GM19328 (cell line): Measurements from ENCODE around the gene CELSR1.

ENCODE experiments used
- ATAC-seq: cut with Tn5 transposase; IDR thresholded peaks from one replicate; pipeline ENCODE4 v1.9.1; 2021; ENCODE audit warnings: mild to moderate bottlenecking, moderate library complexity; ENCODE audit not compliant: unreplicated experiment

Gene CELSR1

DNA sequence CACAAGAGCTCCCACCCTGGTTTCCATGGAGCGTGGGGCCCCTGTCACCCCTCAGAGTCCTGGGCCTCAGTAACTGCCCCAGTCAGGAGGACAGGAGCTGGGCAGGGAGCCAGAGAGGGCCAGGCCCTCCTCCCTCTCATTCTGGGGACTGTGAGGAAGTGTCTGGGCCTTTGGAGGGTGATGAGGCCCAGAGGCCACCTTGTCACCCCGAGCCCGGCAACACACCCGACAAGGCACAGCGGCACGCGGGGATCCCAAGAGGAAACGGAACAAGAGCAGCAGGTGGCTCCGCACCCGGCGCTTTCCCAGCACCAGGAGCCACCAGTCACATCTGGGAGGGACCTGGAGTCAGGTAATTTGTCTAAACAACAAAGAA, 72.1 kb downstream of the CELSR1 start:
- no peak for ATAC-seq

DNA sequence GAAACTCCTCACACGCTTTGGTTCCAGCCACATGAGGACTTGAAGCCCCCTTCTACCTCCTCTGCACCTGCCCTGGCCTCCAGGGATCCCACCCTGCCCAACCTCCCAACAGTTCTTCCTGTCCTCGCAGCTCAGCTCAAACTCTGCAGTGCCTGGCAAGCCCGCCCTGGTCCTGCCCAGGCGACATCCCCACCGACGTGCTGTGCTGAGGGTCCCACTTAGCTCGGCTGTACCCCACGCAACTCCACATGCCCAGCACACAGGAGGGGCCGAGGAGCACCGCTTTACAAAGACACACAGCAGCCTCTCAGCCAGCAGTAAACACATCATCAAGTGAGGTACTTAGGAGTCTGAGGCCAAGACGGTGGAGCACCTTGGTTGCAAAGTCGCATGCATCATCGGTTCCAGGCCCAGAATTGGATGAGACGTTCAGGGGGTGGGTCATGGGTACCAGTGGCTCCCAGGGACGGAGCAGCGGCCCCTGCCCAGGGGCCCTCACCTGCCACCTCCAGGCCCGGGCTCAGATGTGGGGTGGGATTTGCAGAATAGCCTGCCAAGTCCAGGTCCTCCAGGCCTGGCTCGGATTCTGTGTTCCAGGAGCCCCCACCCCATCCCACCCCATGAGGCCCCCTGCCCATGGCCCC, 72.6 kb downstream of the CELSR1 start:
- no peak for ATAC-seq

DNA sequence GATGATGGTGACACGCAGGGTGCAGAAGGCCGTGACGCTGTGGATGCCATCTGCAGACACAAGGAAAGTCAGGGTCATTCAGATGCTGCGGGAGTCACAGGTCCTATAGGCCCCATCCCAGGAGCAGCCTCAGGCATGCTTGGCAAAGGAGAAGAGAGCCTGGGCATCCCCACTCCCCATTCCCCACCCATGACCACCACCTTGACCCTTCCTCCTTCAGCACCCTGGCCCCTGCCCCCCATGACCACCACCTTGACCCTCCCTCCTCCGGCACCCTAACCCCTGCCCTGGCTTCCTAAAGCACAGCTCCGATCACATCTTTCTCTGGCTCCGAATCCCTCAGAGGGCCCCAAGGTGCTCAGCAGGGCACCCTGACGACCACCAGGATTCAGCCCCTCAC, 73.1 kb downstream of the CELSR1 start:
- ATAC-seq: no peak

DNA sequence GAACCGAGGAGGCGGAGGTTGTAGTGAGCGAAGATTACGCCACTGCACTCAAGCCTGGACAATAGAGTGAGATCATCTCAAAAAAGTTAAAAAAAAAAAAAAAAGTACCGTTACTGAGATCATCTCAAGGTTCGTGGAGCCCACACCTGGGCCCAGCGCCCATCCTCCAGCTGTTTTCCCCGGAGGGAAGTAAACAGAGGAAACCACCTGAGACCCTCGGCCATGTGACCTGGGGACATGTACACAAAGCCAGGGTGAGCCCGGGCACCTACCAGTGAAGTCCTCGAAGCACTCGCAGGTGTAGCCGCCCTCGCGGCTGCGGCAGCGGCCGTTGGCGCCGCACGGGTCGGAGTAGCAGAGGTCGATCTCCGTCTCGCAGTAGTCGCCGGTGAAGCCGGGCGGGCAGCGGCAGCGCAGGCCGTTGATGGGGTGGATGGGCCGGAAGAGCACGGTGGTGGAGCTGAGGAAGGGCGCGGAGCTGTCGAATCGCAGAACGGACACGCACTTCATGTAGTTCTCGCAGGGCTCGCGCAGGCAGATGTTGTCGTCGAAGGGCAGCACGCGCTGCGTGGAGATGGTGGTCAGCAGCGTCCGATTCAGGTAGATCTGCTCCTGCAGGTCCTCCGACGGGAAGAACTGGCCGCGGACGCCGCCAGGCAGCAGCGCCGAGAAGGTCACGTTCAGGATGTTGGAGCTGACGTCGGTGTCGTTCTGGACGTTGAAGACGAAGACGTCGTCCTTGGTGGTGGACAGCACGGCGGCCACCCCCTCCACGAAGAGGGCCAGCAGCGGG, 73.8 kb downstream of the CELSR1 start:
- ATAC-seq: no peak

DNA sequence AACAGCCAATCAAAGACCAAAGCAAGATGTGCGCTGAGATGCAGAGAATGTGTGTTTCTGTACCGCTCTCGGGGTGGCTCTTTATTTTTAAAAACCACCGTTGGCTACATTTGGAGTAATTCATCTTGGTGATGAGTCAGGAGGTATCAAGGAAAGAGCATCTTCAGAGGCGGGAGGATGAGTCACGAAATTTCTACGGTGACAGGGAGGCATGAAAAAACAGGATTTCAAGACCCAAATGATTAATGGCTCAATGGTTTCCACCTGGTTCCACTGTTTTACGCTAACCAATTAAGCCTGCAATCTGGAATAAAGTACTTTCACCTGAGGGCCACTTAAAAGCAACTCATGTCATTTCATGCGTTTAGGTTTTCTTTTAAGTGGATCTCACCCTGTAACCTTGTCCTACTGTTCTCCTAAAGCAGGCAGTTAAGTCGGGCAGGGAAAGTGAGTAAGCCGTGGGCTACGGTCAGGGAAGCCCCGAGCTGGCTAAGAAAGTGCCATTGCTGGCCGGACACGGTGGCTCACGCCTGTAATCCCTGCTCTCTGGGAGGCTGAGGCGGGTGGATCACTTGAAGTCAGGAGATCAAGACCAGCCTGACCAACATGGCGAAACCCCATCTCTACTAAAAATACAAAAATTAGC, 74.6 kb downstream of the CELSR1 start:
- no peak for ATAC-seq

DNA sequence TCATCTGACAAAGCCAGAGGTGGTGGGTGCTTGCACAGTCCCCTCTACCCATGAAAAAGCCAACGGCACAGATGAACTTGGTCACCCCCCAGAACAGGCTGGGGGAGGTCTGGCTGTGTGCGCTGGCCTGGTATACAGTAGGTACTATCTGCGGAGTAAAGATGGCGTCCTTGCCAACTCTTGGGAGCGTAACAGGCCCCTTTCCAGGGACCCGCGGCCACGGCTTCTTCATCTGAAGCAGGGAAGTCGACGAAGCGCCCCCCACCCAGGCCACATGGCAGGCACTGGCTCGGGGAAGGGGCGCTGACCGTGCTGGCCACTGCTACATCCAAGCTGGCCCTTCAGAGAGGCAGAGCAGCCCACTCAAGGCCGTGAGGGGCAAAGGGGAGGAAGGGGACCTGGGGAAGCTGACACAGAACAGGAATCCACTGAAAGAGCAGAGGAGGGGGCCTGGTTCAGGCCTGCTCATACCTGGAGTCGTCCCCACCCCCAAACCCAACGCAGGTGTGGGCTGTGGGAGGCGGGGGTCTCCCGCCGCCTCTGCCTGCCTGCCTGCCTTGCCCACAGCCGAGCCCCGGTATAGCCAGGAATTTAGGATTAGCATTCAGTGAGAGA, 75.7 kb downstream of the CELSR1 start:
- ATAC-seq: no peak

DNA sequence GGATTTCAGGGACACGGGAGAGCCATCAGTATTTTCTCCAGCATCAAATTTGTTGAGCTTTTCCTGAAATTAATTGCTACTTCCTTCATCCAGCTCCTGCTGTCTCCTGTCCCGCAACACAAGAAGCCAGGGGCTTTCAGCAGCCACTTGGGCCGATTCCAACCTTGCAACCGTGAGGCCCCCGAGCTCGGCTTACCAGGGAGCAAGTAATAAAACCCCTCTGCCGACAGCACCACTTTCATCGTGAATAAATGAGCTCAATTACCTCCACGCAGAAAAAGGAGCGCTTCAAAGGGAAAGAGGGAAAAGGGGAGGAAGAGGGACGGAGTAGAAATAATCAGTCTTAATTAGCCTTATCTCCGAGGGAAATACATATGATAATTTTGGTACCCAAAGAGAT, 76.6 kb downstream of the CELSR1 start:
- no peak for ATAC-seq

DNA sequence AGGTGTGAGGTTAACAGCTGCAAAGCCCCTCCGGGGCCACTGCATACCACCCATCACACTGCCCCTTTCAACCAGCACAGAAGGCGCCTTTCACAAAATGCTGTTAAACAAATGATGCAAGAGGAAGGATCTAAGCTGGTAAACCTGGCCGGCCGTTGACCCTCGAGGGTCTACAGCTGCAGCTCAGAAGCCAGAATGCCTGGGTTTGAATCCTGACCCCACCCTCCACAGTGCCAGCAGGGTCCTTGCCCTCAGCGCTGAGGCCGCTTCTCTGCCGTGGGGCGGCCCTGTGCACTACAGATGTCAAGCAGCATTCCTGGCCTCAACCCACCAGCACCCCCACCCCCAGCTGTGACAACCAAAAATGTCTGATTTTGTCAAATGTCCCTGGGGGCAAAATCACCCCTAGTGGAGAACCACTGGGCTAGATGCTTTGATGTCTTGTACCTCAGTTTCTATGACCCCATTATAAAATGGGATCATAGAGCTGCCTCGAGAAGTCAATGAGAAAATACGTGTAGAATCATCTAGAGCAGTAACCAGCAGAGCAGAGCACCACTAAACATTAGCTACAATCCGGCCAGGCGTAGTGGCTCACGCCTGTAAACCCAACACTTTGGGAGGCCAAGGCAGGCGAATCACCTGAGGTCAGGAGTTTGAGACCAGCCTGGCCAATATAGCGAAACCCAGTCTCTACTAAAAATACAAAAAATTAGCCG, 77.9 kb downstream of the CELSR1 start:
- ATAC-seq: no peak

DNA sequence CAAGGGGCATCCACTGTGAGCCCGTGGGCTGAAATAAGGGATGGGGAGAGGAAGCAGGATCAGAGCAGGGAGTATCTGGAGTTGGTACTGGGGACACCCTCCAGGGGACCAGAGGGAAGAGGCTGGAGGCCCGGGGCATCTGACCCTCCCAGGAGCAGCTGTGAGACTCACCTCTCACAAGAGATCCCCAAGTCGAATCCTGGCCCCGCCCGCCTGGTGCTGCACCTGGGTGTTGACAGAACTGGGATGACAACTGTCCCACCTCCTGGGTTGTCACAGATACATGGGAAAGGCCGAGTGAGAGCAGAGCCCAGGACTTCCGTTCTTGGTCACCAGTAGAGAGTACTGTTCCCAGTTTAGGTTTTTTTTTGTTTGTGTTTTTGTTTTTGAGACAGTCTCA, 78.9 kb downstream of the CELSR1 start:
- ATAC-seq: no peak

DNA sequence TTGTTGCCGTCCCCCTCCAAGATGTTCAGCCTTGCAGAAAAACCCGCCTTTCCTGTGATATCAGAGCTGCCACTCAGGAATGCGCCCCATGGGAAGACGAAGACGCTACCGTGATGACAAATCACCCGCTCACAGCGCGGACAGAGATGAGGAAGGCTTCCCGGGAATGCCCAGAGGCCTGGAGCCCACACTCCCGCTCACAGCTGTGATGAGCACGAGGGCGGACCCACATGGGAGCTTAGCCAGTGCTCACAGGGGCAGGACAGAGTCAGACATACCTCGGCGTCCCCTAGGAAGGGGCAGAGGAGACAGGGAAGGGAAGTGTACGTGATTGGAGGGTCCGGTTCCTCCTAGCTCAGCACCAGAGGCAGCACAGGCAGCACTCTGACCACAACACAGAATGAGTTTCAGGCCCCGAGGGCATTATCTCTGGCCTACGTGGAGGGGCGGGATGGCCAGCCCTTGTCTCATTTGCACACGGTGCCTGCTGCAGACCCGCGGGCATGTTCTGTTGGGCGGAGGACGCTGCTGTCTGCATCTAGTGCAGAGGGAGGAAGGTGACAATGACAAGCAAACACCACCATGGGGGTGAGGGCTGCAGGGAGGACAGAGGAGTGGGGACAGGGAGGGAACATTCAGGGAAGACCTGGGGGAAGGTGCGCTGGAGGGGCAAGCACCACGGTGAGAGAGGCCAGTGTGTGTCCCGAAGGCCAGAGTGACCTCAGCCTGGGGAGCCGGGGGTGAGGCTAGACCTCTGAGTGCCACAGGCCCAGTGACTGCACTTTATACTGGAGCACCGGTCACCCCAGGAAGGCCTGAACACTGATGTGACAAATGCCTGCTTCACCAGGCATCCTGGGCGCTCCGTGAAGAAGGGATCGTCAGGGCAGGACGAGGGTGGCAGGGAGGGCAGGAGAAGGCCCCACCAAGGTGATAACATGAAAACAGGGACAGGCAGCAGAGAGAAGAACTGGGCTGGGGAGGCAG, 79.6 kb downstream of the CELSR1 start:
- ATAC-seq: no peak

DNA sequence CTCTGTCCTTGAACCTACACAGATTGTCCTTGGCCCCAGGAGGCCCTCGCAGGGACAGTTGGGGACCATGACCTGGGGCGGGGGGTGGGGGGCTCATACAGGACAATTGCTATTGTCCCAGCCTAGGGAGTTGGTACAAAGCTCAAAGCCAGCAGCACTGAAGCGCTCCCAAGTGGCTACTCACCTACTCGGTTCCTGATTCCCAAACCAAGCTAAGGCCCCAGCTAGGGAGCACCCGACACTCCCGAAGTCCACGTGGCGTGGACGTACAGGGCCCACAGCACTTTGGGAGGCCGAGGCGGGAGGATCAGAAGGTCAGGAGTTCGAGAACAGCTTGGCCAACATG, 80.6 kb downstream of the CELSR1 start:
- no peak for ATAC-seq

DNA sequence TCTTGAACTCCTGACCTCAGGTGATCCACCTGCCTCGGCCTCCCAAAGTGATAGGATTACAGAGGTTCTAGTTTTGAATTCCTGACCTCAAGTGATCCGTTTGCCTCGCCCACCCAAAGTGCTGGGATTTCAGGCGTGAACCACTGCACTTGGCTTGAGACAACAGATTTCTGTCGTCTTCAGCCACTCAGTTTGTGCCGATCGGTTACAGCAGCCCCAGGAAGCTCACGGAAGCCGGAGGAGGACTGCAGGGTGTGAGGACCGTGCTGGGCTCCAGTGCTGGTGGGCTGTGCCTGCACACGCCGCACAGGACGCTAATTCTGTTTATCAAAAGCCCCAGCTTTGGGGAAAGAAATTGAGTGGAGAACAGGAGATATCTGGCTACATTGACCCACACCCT, 82.0 kb downstream of the CELSR1 start:
- no peak for ATAC-seq

DNA sequence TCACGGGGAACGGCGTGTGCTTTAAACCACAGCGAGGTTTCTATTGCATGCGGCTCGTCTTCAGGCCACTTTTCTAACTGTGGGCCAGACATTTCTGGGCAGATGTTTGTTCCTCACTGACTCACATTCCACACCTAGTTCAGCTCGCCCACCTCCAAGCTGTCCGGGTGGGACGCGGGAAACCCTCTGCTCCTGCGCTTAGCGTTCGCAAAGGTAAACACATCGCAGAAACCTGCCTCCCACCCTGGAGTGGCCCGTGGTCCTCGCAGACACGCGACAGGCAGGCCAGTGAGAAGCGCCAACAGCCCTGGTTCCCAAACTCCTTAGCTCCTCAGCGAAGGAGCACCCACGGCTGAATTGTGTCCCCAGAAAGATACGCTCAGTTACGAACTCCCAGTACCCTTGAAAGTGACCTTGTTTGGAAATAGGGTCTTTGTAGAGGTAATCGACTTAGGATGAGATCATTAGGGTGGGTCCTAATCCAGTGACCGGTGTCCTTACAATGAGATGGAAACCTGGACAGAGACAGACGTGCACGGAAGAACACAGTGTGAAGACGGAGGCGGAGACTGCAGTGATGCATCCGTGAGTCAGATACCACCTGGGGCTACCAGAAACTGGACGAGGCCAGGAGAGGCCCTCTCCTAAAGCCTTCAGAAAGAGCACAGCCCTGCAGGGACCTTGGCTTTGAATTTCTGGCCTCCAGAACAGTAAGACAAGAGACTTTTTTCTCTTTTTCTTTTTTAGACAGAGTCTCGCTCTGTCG, 82.7 kb downstream of the CELSR1 start:
- ATAC-seq: no peak

DNA sequence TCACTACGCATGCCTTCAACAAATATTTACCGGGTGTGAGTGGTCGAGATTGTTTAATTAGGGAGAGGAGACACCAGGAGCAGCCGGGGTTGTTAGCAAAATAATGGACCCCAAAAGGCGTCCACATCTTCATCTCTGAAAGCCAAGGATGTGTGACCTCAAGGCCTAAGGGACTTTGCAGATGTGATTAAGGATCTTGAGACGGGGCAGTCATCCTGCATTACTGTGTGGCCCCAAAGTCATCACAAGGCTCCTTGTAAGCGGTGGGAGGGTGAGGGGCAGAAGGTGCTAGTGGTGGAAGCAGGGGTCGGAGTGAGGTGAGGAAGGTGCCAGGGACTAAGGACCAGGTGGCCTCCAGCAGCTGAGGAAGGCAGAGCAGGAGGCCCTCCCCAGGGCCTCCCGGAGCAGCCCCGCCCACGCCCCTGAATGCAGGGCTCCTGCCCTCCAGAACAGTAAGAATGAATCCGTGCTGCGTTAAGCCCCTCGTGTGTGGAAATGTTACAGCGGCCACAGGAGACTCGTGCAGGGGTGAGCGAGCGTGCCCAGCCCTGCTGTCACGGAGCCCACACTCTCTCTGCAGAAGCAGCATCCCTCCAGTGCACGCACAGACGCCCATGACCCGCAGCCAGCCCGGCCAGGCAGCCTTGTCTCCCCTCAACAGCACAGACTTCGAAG, 83.5 kb downstream of the CELSR1 start:
- ATAC-seq: no peak

DNA sequence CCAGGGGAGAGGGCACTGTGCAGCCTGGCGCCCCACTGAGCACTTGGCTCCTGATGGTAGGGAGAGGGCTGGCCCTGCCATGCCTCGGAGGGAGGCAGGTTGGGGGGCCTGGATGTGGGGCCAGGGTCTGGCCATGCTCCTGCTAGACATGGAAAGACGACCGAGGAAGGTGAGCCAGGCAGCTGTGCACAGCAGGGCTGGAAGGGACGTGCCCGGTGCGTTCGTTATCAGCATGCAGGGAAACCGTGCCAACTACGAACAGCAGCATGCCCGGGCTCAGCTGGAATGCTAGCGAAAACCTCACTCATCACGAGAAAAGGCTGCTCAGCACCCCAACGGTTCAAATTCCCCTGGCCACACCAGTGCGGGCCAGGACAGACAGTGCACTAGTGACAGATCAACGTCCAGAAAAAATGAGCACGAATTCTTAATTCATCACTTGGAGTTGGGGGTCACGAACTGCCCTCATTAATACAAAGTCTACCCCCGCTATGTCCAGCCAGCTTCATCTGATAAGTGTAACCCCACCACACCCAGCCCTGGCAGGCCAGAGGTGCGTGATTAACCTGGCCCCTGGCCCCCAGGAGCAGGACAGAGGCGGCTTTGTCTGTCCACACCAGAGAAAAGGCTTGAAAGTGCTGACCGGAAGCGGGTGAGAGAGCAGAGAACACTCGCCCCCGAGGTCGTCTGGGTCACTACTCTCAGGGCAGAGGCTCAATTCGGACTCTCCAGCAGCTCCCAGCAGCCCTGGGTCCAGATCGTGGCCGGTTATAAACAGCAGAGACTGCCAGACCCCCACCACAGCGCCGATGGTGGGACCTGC, 84.2 kb downstream of the CELSR1 start:
- no peak for ATAC-seq

DNA sequence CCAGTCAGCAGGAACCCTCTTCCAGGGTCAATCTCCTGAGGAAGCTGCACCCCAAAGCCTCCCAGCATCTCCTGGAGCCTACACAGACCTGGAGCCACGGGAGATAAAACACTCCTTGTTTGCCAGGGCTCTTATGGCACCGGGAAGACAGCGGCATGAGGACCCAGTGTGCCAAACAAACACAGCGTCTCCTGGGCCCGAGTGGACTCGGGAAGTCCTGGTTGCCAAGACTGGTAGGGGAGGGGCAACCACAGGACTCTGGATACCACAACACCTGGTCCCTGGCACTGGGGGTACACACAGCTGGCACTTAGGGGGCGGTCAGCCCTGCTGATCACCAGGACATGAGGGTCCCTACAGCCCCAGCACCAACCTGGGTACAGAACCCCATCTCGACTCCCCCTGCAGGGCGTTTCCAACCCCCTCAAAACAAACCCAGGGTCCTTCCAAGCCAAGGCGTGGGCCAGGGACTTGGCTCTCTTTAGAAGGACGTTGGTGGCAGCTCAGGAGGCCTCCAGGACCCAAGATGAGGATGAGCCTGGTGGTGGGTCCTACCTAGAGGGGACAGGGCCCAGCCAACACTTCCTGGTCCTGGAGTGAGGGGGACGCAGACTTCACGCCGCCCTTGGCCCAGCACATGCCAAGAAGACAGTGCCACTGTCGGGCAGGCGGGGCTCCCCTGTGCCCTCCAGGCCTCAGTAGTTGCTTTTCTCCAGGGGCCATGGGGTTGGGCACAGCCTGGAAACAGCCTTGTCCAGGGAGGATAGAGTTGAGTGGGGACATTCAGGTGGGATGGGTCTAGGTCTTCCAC, 85.0 kb downstream of the CELSR1 start:
- no peak for ATAC-seq

DNA sequence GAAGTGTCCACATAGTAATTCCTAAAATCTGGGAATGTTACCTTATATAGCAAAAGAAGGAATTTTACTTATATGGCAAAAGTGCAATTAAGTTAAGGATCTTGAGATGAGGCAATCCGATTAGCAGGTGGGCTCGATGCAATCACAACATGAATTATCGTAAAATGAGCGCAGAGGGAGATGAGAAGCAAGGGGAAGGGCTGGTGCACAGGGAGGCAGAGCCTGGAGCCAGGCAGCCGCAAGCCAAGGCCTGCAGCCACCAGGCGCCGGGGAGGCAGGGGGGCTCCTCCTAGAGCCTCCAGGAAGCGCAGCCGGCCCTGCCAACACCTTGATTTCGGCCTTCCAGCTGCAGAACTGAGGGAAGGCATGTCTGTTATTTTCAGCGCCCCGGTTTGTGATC, 85.7 kb downstream of the CELSR1 start:
- ATAC-seq: no peak
